Neural cell (in vitro differentiated cells): ENCODE results near the gene NBL1. TPM values are rescaled to one million over a fixed set of nuclear protein-coding genes. Genes with fewer than 3 reads are reported as not detected.
"Not testable (repeated sequence)": the region's sequence is repeated elsewhere in the genome, so short reads cannot be mapped to it uniquely, and the experiment has no call there.

ENCODE experiments used
- H2AFZ ChIP-seq: fragments of 200-600, 300-800 bp; sonication (generic), shearing (Covaris generic); 2 replicates; pipeline ENCODE4 v1.6.0; 2014; ENCODE audit warnings: low read depth, mild to moderate bottlenecking, antibody characterized with exemption, low read length, moderate library complexity
- H3F3A ChIP-seq: fragments of 200-600 bp; shearing (Covaris generic); 2 replicates; pipeline ENCODE4 v1.6.1; 2016; ENCODE audit warnings: mild to moderate bottlenecking, moderate library complexity, mixed read lengths, antibody characterized with exemption, low read length; ENCODE audit not compliant: insufficient read depth, poor library complexity, severe bottlenecking
- H3K27ac ChIP-seq: fragments of 200-600, 300-800 bp; sonication (generic), shearing (Covaris generic); 2 replicates; pipeline ENCODE4 v1.5.1; 2014; ENCODE audit warnings: mild to moderate bottlenecking, low read length, moderate library complexity
- H3K27me3 ChIP-seq: fragments of 300-800, 200-600 bp; sonication (generic), shearing (Covaris generic); 2 replicates; pipeline ENCODE4 v1.6.0; 2014; ENCODE audit warnings: mild to moderate bottlenecking, low read depth, low read length, moderate library complexity; ENCODE audit not compliant: insufficient read depth
- H3K36me3 ChIP-seq: fragments of 300-800, 200-600 bp; sonication (generic), shearing (Covaris generic); 2 replicates; pipeline ENCODE4 v1.5.1; 2014; ENCODE audit warnings: mild to moderate bottlenecking, antibody characterized with exemption, low read length, moderate library complexity; ENCODE audit not compliant: insufficient read depth
- H3K4me2 ChIP-seq: fragments of 300-800, 200-600 bp; sonication (generic), shearing (Covaris generic); 2 replicates; pipeline ENCODE4 v1.6.0; 2014; ENCODE audit warnings: mild to moderate bottlenecking, low read length
- H3K4me3 ChIP-seq: fragments of 300-800, 200-600 bp; sonication (generic), shearing (Covaris generic); 2 replicates; pipeline ENCODE4 v1.5.1; 2014; ENCODE audit warnings: mild to moderate bottlenecking, low read length, moderate library complexity
- H3K79me2 ChIP-seq: fragments of 200-600 bp; shearing (Covaris generic); replicated peaks from 2 replicates; pipeline ENCODE4 v1.6.0; 2014; ENCODE audit warnings: mild to moderate bottlenecking, low read length, moderate library complexity; ENCODE audit not compliant: insufficient read depth
- H3K9ac ChIP-seq: fragments of 300-800, 200-600 bp; sonication (generic), shearing (Covaris generic); 2 replicates; pipeline ENCODE4 v1.6.1; 2016; ENCODE audit warnings: mild to moderate bottlenecking, low read length, mixed read lengths
- H3K9me2 ChIP-seq: fragments of 200-600 bp; shearing (Covaris generic); 2 replicates; pipeline ENCODE4 v1.6.1; 2016; ENCODE audit warnings: mild to moderate bottlenecking, low read length, mixed read lengths; ENCODE audit not compliant: insufficient read depth
- H3K9me3 ChIP-seq: fragments of 200-600, 300-800 bp; sonication (generic), shearing (Covaris generic); 2 replicates; pipeline ENCODE4 v1.6.1; 2016; ENCODE audit warnings: mild to moderate bottlenecking, mixed run types, low read length, moderate library complexity, mixed read lengths
- H4K20me1 ChIP-seq: fragments of 200-600 bp; shearing (Covaris generic); 2 replicates; pipeline ENCODE4 v1.6.1; 2016; ENCODE audit warnings: mild to moderate bottlenecking, mixed run types; ENCODE audit not compliant: insufficient read depth
- EP300 ChIP-seq: fragments of 450-650 bp; conservative IDR thresholded peaks from 2 replicates; pipeline ENCODE4 v1.6.1; 2014; ENCODE audit warnings: antibody characterized with exemption, mild to moderate bottlenecking, moderate library complexity; ENCODE audit not compliant: poor library complexity, severe bottlenecking
- EZH2 ChIP-seq: fragments of 200-600, 300-800 bp; shearing (Covaris generic), sonication (generic); IDR thresholded peaks from 2 replicates; pipeline ENCODE4 v1.6.1; 2014; ENCODE audit warnings: antibody characterized with exemption, low read length, borderline replicate concordance, mild to moderate bottlenecking; ENCODE audit not compliant: insufficient read depth, poor library complexity, severe bottlenecking
- MXI1 ChIP-seq: fragments of 450-650 bp; conservative IDR thresholded peaks from 2 replicates; pipeline ENCODE4 v1.6.1; 2014; ENCODE audit warnings: antibody characterized with exemption, mild to moderate bottlenecking; ENCODE audit not compliant: poor library complexity, severe bottlenecking
- POLR2AphosphoS5 ChIP-seq: IDR thresholded peaks from 2 replicates; pipeline ENCODE4 v1.6.1; 2012
- RAD21 ChIP-seq: fragments of 450-650 bp; conservative IDR thresholded peaks from 2 replicates; pipeline ENCODE4 v1.6.1; 2014; ENCODE audit warnings: antibody characterized with exemption, mild to moderate bottlenecking, moderate library complexity
- SMC3 ChIP-seq: fragments of 450-650 bp; conservative IDR thresholded peaks from 2 replicates; pipeline ENCODE4 v1.6.1; 2014; ENCODE audit warnings: antibody characterized with exemption, mild to moderate bottlenecking, moderate library complexity; ENCODE audit not compliant: poor library complexity
- TAF1 ChIP-seq: IDR thresholded peaks from 2 replicates; pipeline ENCODE4 v1.6.1; 2012; ENCODE audit warnings: low read depth
- polyA plus RNA-seq: library from polyadenylated mRNA; depleted of rRNA; stranded (reverse); fragments of >200 nt; gene quantifications from 2 replicates; pipeline ENCODE4 v1.2.3, GENCODE V29; 2014
- TF ChIP-seq, protein P1 (sequence below): IDR thresholded peaks from 2 replicates; pipeline ENCODE4 v1.6.1; 2012; ENCODE audit warnings: borderline replicate concordance
- TF ChIP-seq, protein P2 (sequence below): fragments of 450-650 bp; IDR thresholded peaks from 2 replicates; pipeline ENCODE4 v1.5.1; 2014; ENCODE audit warnings: antibody characterized with exemption, mild to moderate bottlenecking, moderate library complexity; ENCODE audit not compliant: poor library complexity, severe bottlenecking

NBL1 gene
- polyA plus RNA-seq, 1 donor from 2014 or later, result 9.9 TPM

- Histone ChIP-seq H3K79me2 (no peaks in the 10 kb centered on the region), H3K27ac (no peak overlapping the region), H3K36me3 (peaks cover 5% of the 10 kb centered on the region), H2AFZ (no peak overlapping the region), H3K9me2 (no peaks in the 10 kb centered on the region), H4K20me1 (no peaks in the 10 kb centered on the region), H3K4me3 (no peak overlapping the region), H3K9me3 (no peaks in the 10 kb centered on the region), H3K27me3 (no peaks in the 10 kb centered on the region), H3F3A (no peaks in the 10 kb centered on the region), H3K4me2 (no peak overlapping the region), H3K9ac (no peak overlapping the region)
- TF ChIP-seq TAF1 (no peak), SMC3 (no peak), RAD21 (no peak), MXI1 (no peak)
Observed at GRCh38 chr1:19632211-19632610, 11.9 kb upstream of the NBL1 start.

- Histone ChIP-seq H3K27ac (no peak overlapping the region), H3F3A (no peaks in the 10 kb centered on the region), H2AFZ (no peak overlapping the region), H3K79me2 (no peaks in the 10 kb centered on the region), H4K20me1 (no peaks in the 10 kb centered on the region), H3K9me2 (no peaks in the 10 kb centered on the region), H3K27me3 (no peaks in the 10 kb centered on the region), H3K4me3 (no peak overlapping the region), H3K9ac (no peak overlapping the region), H3K9me3 (no peaks in the 10 kb centered on the region), H3K36me3 (no peaks in the 10 kb centered on the region), H3K4me2 (no peak overlapping the region)
- TF ChIP-seq EP300, result no peak
- TF ChIP-seq, protein P1, sequence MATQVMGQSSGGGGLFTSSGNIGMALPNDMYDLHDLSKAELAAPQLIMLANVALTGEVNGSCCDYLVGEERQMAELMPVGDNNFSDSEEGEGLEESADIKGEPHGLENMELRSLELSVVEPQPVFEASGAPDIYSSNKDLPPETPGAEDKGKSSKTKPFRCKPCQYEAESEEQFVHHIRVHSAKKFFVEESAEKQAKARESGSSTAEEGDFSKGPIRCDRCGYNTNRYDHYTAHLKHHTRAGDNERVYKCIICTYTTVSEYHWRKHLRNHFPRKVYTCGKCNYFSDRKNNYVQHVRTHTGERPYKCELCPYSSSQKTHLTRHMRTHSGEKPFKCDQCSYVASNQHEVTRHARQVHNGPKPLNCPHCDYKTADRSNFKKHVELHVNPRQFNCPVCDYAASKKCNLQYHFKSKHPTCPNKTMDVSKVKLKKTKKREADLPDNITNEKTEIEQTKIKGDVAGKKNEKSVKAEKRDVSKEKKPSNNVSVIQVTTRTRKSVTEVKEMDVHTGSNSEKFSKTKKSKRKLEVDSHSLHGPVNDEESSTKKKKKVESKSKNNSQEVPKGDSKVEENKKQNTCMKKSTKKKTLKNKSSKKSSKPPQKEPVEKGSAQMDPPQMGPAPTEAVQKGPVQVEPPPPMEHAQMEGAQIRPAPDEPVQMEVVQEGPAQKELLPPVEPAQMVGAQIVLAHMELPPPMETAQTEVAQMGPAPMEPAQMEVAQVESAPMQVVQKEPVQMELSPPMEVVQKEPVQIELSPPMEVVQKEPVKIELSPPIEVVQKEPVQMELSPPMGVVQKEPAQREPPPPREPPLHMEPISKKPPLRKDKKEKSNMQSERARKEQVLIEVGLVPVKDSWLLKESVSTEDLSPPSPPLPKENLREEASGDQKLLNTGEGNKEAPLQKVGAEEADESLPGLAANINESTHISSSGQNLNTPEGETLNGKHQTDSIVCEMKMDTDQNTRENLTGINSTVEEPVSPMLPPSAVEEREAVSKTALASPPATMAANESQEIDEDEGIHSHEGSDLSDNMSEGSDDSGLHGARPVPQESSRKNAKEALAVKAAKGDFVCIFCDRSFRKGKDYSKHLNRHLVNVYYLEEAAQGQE, result no peak
- no peak for TF ChIP-seq MXI1
- no peak for TF ChIP-seq RAD21
- no peak for TF ChIP-seq POLR2AphosphoS5
- no peak for TF ChIP-seq EZH2
- no peak for TF ChIP-seq TAF1
- TF ChIP-seq, protein P2, sequence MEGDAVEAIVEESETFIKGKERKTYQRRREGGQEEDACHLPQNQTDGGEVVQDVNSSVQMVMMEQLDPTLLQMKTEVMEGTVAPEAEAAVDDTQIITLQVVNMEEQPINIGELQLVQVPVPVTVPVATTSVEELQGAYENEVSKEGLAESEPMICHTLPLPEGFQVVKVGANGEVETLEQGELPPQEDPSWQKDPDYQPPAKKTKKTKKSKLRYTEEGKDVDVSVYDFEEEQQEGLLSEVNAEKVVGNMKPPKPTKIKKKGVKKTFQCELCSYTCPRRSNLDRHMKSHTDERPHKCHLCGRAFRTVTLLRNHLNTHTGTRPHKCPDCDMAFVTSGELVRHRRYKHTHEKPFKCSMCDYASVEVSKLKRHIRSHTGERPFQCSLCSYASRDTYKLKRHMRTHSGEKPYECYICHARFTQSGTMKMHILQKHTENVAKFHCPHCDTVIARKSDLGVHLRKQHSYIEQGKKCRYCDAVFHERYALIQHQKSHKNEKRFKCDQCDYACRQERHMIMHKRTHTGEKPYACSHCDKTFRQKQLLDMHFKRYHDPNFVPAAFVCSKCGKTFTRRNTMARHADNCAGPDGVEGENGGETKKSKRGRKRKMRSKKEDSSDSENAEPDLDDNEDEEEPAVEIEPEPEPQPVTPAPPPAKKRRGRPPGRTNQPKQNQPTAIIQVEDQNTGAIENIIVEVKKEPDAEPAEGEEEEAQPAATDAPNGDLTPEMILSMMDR, result no peak
- no peak for TF ChIP-seq SMC3
Observed at GRCh38 chr1:19633106-19633505, 11.0 kb upstream of the NBL1 start.

- H3K9ac ChIP-seq, H2AFZ ChIP-seq, H3F3A ChIP-seq, H3K79me2 ChIP-seq, H3K9me2 ChIP-seq, H3K9me3 ChIP-seq, H4K20me1 ChIP-seq, H3K27me3 ChIP-seq, H3K4me2 ChIP-seq, H3K27ac ChIP-seq, H3K36me3 ChIP-seq, H3K4me3 ChIP-seq: not testable (repeated sequence)
Observed at GRCh38 chr1:19635064-19635463, 9.0 kb upstream of the NBL1 start.
